HT1080 (cell line): ENCODE results near the gene TBC1D5. TPM values are rescaled to one million over a fixed set of nuclear protein-coding genes. Genes with fewer than 3 reads are reported as not detected.
A peak's percentile ranks its signal among the peaks of the same experiment; 100 is the strongest.
"Not testable (repeated sequence)": the region's sequence is repeated elsewhere in the genome, so short reads cannot be mapped to it uniquely, and the experiment has no call there.

Source experiments
- DNase-seq: peaks from one replicate; pipeline ENCODE4 v3.0.0-alpha.2; 2015; ENCODE audit warnings: low read depth
- total RNA-seq: library from RNA; depleted of rRNA; stranded (reverse); fragments of >200 nt; shearing (Covaris generic); gene quantifications from 2 replicates; pipeline ENCODE4 v1.2.3, GENCODE V29; 2014

The TBC1D5 gene
- total RNA-seq, 1 experiment from 2014 or later, result 42.2 TPM

- DNase-seq, result not testable (repeated sequence)
Observed at GRCh38 chr3:17491190-17491589, 251.2 kb downstream of the TBC1D5 start.

- no peak for DNase-seq
Observed at GRCh38 chr3:17489139-17489538, 253.3 kb downstream of the TBC1D5 start.

- DNase-seq, result no peak
Observed at GRCh38 chr3:17481116-17481515, 261.3 kb downstream of the TBC1D5 start.

- no peak for DNase-seq
Observed at GRCh38 chr3:17479681-17480405, 262.6 kb downstream of the TBC1D5 start.

GRCh38 chr3:17478673-17479072 is 263.8 kb downstream of the TBC1D5 start:
- DNase-seq, result peak; percentile 57

GRCh38 chr3:17473761-17474160 is 268.7 kb downstream of the TBC1D5 start:
- DNase-seq, result peak; percentile 8

- DNase-seq, result no peak
Observed at GRCh38 chr3:17469954-17470353, 272.5 kb downstream of the TBC1D5 start.

- DNase-seq, result no peak
Observed at GRCh38 chr3:17469520-17469919, 272.9 kb downstream of the TBC1D5 start.

- DNase-seq, result no peak
Observed at GRCh38 chr3:17466028-17466427, 276.4 kb downstream of the TBC1D5 start.

GRCh38 chr3:17459470-17459993 is 282.9 kb downstream of the TBC1D5 start:
- DNase-seq, result no peak

GRCh38 chr3:17456650-17457049 is 285.8 kb downstream of the TBC1D5 start:
- DNase-seq, result no peak

- DNase-seq, result no peak
Observed at GRCh38 chr3:17456046-17456445, 286.4 kb downstream of the TBC1D5 start.

- no peak for DNase-seq
Observed at GRCh38 chr3:17444865-17445264, 297.6 kb downstream of the TBC1D5 start.

- no peak for DNase-seq
Observed at GRCh38 chr3:17443142-17443541, 299.3 kb downstream of the TBC1D5 start.

GRCh38 chr3:17442332-17443049 is 299.9 kb downstream of the TBC1D5 start:
- no peak for DNase-seq

GRCh38 chr3:17433876-17434275 is 308.6 kb downstream of the TBC1D5 start:
- DNase-seq, result no peak

- no peak for DNase-seq
Observed at GRCh38 chr3:17432236-17432635, 310.2 kb downstream of the TBC1D5 start.

- no peak for DNase-seq
Observed at GRCh38 chr3:17431484-17432045, 310.9 kb downstream of the TBC1D5 start.

- peak; percentile 28 for DNase-seq
Observed at GRCh38 chr3:17431004-17431403, 311.4 kb downstream of the TBC1D5 start.

- DNase-seq, result no peak
Observed at GRCh38 chr3:17430582-17430981, 311.8 kb downstream of the TBC1D5 start.

GRCh38 chr3:17423786-17424536 is 318.5 kb downstream of the TBC1D5 start:
- no peak for DNase-seq

GRCh38 chr3:17422636-17423035 is 319.8 kb downstream of the TBC1D5 start:
- DNase-seq, result no peak
